ENCODE data around the gene IKBIP. TPM values are rescaled to one million over a fixed set of nuclear protein-coding genes. Genes with fewer than 3 reads are reported as not detected.
A peak's percentile ranks its signal among the peaks of the same experiment; 100 is the strongest.

IKBIP gene
- total and polyA plus RNA-seq, 9 of the 15 experiments (the other 6 are each of a cell fraction or from before 2014, with no cell fraction given): 3.3 to 19.5 (median 14.9) TPM

DNA sequence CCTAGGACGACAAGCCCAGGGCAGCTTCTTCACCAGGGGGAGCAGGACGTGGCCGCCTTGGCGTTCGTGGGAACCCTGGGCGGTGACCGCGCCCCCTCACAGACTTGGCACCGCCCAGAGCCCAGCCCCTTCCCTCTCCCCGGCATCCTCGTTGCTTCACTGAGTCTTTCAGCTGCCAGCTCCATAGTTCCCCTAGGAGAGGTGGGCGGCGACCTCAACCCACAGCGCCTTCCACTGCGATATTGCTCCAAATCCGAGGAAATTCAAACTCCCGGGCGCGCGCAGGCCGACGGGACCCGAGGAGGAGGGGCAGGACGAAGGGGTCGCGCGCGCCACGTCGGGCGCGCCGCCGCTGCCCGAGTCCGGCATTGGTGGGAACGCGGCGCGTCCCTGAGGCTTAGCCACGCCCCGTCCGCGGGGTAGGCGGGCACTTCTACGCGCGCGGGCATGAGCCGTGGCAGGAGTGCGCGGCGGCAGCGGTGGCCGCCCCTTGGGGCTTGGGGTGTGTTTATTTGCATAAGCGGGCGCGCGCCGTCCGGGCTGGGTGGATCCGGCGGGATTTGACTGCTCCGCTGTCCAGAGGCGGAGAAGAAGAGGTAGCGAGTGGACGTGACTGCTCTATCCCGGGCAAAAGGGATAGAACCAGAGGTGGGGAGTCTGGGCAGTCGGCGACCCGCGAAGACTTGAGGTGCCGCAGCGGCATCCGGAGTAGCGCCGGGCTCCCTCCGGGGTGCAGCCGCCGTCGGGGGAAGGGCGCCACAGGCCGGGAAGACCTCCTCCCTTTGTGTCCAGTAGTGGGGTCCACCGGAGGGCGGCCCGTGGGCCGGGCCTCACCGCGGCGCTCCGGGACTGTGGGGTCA, at the start of gene IKBIP, which contains the start of gene APAF1 (continued):
- TF ChIP-seq BCL6 (CRISPR knock-in tag; IDR thresholded peaks at IDR 0.05) (no peak), MTA3 (IDR thresholded peaks at IDR 0.05; ENCODE audit: borderline replicate concordance) (peak; percentile 50), E2F8 (IDR thresholded peaks at IDR 0.05; ENCODE audit: low read depth, partially characterized antibody) (peak; percentile 44), TSHZ1 (CRISPR knock-in tag; IDR thresholded peaks at IDR 0.05) (0 out of 2 replicates have a peak, but pooled peaks have one; percentile 47), ZNF274 (IDR thresholded peaks at IDR 0.05; ENCODE audit: borderline replicate concordance, low read depth, low read length) (no peak), DDX20 (tag; IDR thresholded peaks at IDR 0.05; ENCODE audit: low read depth) (no peak), HOMEZ (CRISPR knock-in tag; IDR thresholded peaks at IDR 0.05) (no peak), POLR2AphosphoS2 (IDR thresholded peaks at IDR 0.05; ENCODE audit: low read length) (no peak), RBM25 (IDR thresholded peaks at IDR 0.05; ENCODE audit: low read depth, low read length, severe bottlenecking) (peak; percentile 39), TRIM24 (IDR thresholded peaks at IDR 0.05) (peak in 1 of 2 experiments; percentile 63; a peak in 2 of 4 replicates)
- TF ChIP-seq, protein P1, sequence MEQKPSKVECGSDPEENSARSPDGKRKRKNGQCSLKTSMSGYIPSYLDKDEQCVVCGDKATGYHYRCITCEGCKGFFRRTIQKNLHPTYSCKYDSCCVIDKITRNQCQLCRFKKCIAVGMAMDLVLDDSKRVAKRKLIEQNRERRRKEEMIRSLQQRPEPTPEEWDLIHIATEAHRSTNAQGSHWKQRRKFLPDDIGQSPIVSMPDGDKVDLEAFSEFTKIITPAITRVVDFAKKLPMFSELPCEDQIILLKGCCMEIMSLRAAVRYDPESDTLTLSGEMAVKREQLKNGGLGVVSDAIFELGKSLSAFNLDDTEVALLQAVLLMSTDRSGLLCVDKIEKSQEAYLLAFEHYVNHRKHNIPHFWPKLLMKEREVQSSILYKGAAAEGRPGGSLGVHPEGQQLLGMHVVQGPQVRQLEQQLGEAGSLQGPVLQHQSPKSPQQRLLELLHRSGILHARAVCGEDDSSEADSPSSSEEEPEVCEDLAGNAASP (IDR thresholded peaks at IDR 0.05): no peak
- TF ChIP-seq, protein P2, sequence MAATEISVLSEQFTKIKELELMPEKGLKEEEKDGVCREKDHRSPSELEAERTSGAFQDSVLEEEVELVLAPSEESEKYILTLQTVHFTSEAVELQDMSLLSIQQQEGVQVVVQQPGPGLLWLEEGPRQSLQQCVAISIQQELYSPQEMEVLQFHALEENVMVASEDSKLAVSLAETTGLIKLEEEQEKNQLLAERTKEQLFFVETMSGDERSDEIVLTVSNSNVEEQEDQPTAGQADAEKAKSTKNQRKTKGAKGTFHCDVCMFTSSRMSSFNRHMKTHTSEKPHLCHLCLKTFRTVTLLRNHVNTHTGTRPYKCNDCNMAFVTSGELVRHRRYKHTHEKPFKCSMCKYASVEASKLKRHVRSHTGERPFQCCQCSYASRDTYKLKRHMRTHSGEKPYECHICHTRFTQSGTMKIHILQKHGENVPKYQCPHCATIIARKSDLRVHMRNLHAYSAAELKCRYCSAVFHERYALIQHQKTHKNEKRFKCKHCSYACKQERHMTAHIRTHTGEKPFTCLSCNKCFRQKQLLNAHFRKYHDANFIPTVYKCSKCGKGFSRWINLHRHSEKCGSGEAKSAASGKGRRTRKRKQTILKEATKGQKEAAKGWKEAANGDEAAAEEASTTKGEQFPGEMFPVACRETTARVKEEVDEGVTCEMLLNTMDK (IDR thresholded peaks at IDR 0.05; ENCODE audit: borderline replicate concordance, insufficient read depth, low read depth, low read length, poor library complexity, severe bottlenecking): no peak

All from K562 (cell line).